HCT116 (cell line): Measurements from ENCODE around the gene RHOG. TPM values are rescaled to one million over a fixed set of nuclear protein-coding genes. Genes with fewer than 3 reads are reported as not detected.

Source experiments
- ATAC-seq: fragments of 200-7000 bp; cut with Tn5 transposase; 2 replicates; pipeline ENCODE4 v1.9.1; 2020; ENCODE audit warnings: mild to moderate bottlenecking, moderate library complexity
- BruUV-seq: library from RNA; stranded (reverse); fragments of 400-500 nt; replicated peaks from 2 replicates; lab custom pipeline; 2021; lab: Mats Ljungman, UMichigan
- CTCF ChIA-PET: fragments of 300-600 bp; sonication (Branson Sonifier 250); formaldehyde crosslinking; loops from one replicate; lab custom pipeline; 2021; ENCODE audit warnings: antibody characterized with exemption; lab: Charles Lee
- POLR2A ChIA-PET: fragments of 300-600, 350-600 bp; sonication (Branson Sonifier 250); formaldehyde crosslinking; loops from one replicate; lab custom pipeline; 2021; ENCODE audit warnings: antibody characterized with exemption; lab: Charles Lee
- RAD21 ChIA-PET, 2 experiments: fragments of 300-600 bp; sonication (Branson Sonifier 250); formaldehyde crosslinking; loops; one replicate each; lab custom pipeline; 2023; ENCODE audit warnings: low total read pairs in 2 of 2; ENCODE audit not compliant: uncharacterized antibody in 2 of 2, unreplicated experiment in 2 of 2, low non-redundant PET in 1 of 2; lab: Charles Lee
- DNase-seq: peaks from one replicate; pipeline ENCODE4 v3.0.0-alpha.2; 2010; ENCODE audit warnings: low read depth, low spot score
- H2AFZ ChIP-seq: fragments of 200-600 bp; shearing (Covaris generic), sonication (generic); 2 replicates; pipeline ENCODE4 v1.6.1; 2017; ENCODE audit warnings: low read depth, mixed run types, mixed read lengths, antibody characterized with exemption, low read length; ENCODE audit not compliant: poor library complexity, severe bottlenecking
- H3K27ac ChIP-seq: 2 replicates; pipeline ENCODE4 v1.5.1; 2012; ENCODE audit warnings: low read depth, low read length
- H3K27me3 ChIP-seq: fragments of 200-600 bp; sonication (generic); 2 replicates; pipeline ENCODE4 v1.6.1; 2016; ENCODE audit warnings: mixed run types, low read length, mixed read lengths; ENCODE audit not compliant: insufficient read depth
- H3K36me3 ChIP-seq, 2 experiments: fragments of 200-500 bp in 1 of 2; fragments of 200-600 bp in 1 of 2; sonication (Bioruptor generic) in 1 of 2; sonication (generic) in 1 of 2; 2 replicates each; pipeline versions ENCODE4 v1.5.1 to v1.6.1; 2014 to 2016; ENCODE audit warnings: low read length in 2 of 2, inconsistent platforms in 1 of 2, mixed read lengths in 1 of 2, mixed run types in 1 of 2; ENCODE audit not compliant: insufficient read depth in 2 of 2, control insufficient read depth in 1 of 2
- H3K4me1 ChIP-seq, 2 experiments: fragments of 200-600 bp in 1 of 2; sonication (generic) in 1 of 2; 2 replicates each; pipeline versions ENCODE4 v1.5.1 to v1.6.1; 2012 to 2017; ENCODE audit warnings: low read length in 2 of 2, inconsistent platforms in 1 of 2, mild to moderate bottlenecking in 1 of 2, mixed read lengths in 1 of 2, mixed run types in 1 of 2, moderate library complexity in 1 of 2; ENCODE audit not compliant: insufficient read depth in 2 of 2, control insufficient read depth in 1 of 2
- H3K4me2 ChIP-seq: fragments of 200-600 bp; sonication (generic); 2 replicates; pipeline ENCODE4 v1.6.1; 2017; ENCODE audit warnings: mixed run types, low read length, mixed read lengths
- H3K4me3 ChIP-seq, 2 experiments: fragments of 200-600 bp in 1 of 2; sonication (generic) in 1 of 2; replicated peaks in 1 of 2; 2 replicates each; pipeline ENCODE4 v1.5.1; 2011 to 2016; ENCODE audit warnings: low read length in 2 of 2, control low read depth in 1 of 2, low read depth in 1 of 2, mild to moderate bottlenecking in 1 of 2, mixed read lengths in 1 of 2, mixed run types in 1 of 2
- H3K79me2 ChIP-seq: fragments of 200-600 bp; sonication (generic); 2 replicates; pipeline ENCODE4 v1.6.1; 2017; ENCODE audit warnings: mild to moderate bottlenecking, mixed run types, low read length, moderate library complexity, mixed read lengths; ENCODE audit not compliant: insufficient read depth
- H3K9ac ChIP-seq: fragments of 200-600 bp; sonication (generic); 2 replicates; pipeline ENCODE4 v1.6.1; 2016; ENCODE audit warnings: low read length, mixed read lengths
- H3K9me2 ChIP-seq: fragments of 200-600 bp; sonication (generic), shearing (Covaris generic); 2 replicates; pipeline ENCODE4 v1.6.1; 2017; ENCODE audit warnings: mixed run types, mild to moderate bottlenecking, moderate library complexity; ENCODE audit not compliant: insufficient read depth
- H3K9me3 ChIP-seq, 2 experiments: fragments of 200-500 bp in 1 of 2; fragments of 200-600 bp in 1 of 2; sonication (Bioruptor generic) in 1 of 2; sonication (generic) in 1 of 2; 2 replicates each; pipeline ENCODE4 v1.6.1; 2014 to 2017; ENCODE audit warnings: low read length in 2 of 2, mixed read lengths in 2 of 2, inconsistent platforms in 1 of 2, low read depth in 1 of 2, mild to moderate bottlenecking in 1 of 2, mixed run types in 1 of 2, moderate library complexity in 1 of 2; ENCODE audit not compliant: control insufficient read depth in 1 of 2, insufficient read depth in 1 of 2
- H4K20me1 ChIP-seq: fragments of 200-600 bp; sonication (generic), shearing (Covaris generic); 2 replicates; pipeline ENCODE4 v1.6.1; 2017; ENCODE audit warnings: mixed run types, mild to moderate bottlenecking, moderate library complexity; ENCODE audit not compliant: insufficient read depth
- ATF3 ChIP-seq: IDR thresholded peaks from 2 replicates; pipeline ENCODE4 v1.6.1; 2012
- CEBPB ChIP-seq: IDR thresholded peaks from 2 replicates; pipeline ENCODE4 v1.6.1; 2012; ENCODE audit warnings: low read depth
- EZH2 ChIP-seq: fragments of 200-600 bp; sonication (generic); IDR thresholded peaks from 2 replicates; pipeline ENCODE4 v1.6.1; 2017; ENCODE audit warnings: antibody characterized with exemption, mixed run types
- EZH2phosphoT487 ChIP-seq: fragments of 200-600 bp; IDR thresholded peaks from 2 replicates; pipeline ENCODE4 v1.6.1; 2018; ENCODE audit warnings: antibody characterized with exemption, borderline replicate concordance
- FOSL1 ChIP-seq: IDR thresholded peaks from 2 replicates; pipeline ENCODE4 v1.6.1; 2012; ENCODE audit warnings: low read depth
- POLR2AphosphoS5 ChIP-seq: IDR thresholded peaks from 2 replicates; pipeline ENCODE4 v1.6.1; 2011; ENCODE audit warnings: mild to moderate bottlenecking, low read depth, low read length, moderate library complexity
- SRF ChIP-seq: IDR thresholded peaks from 2 replicates; pipeline ENCODE4 v1.6.1; 2012; ENCODE audit warnings: low read depth
- ZFX ChIP-seq: fragments of 450-650 bp; IDR thresholded peaks from 2 replicates; pipeline ENCODE4 v1.6.1; 2017
- ZNF274 ChIP-seq: fragments of 200-500 bp; sonication (Bioruptor generic); IDR thresholded peaks from 2 replicates; pipeline ENCODE4 v1.6.1; 2014; ENCODE audit warnings: mild to moderate bottlenecking, low read depth, low read length, inconsistent platforms
- intact Hi-C: fragments of 100-400 bp; cut with micrococcal nuclease; formaldehyde crosslinking; loops from 2 replicates; pipeline ENCODE4 v1.10.0; 2022
- total RNA-seq: library from RNA; stranded (reverse); gene quantifications from one replicate; pipeline ENCODE4 v1.2.1, GENCODE V29; 2021; ENCODE audit not compliant: unreplicated experiment
- TF ChIP-seq, protein P1 (sequence below), 3 experiments: fragments of 200-600 bp in 1 of 3; sonication (generic) in 1 of 3; IDR thresholded peaks in 2 of 3; conservative IDR thresholded peaks in 1 of 3; 2 replicates each; pipeline ENCODE4 v1.5.1; 2012 to 2017; ENCODE audit warnings: low read depth in 2 of 3, low read length in 2 of 3, antibody characterized with exemption in 1 of 3, borderline replicate concordance in 1 of 3, control low read depth in 1 of 3, mild to moderate bottlenecking in 1 of 3, mixed read lengths in 1 of 3, mixed run types in 1 of 3, moderate library complexity in 1 of 3; ENCODE audit not compliant: insufficient read depth in 1 of 3
- TF ChIP-seq, protein P2 (sequence below): IDR thresholded peaks from 2 replicates; pipeline ENCODE4 v1.6.1; 2012
- TF ChIP-seq, protein P3 (sequence below): IDR thresholded peaks from 2 replicates; pipeline ENCODE4 v1.6.1; 2012; ENCODE audit warnings: low read depth

The RHOG gene
- total RNA-seq, 1 experiment from 2014 or later: 49.1 TPM

- no peak for ATAC-seq
- POLR2A ChIA-PET: interaction anchor here (0.8 to 1.4 kb wide), 4 partner anchors 12 to 220 kb away, joined by 3 read pairs; no protein-coding TSS in a partner anchor
These were observed 13.3 kb upstream of the RHOG start for GRCh38 chr11:3853899-3854659.

More at GRCh38 chr11:3853899-3854659, 13.3 kb upstream of the RHOG start:
- DNase-seq: no peak
- H3K36me3 ChIP-seq: no peaks in the 10 kb centered on the region
- peak overlapping the region; percentile 68 for H3K9ac ChIP-seq
- no TSS peak for BruUV-seq
- H3K4me1 ChIP-seq: peaks cover 9 to 23% of the 10 kb centered on the region in 2 experiments
- H2AFZ ChIP-seq: peak overlapping the region; percentile 55
- H3K79me2 ChIP-seq: peaks cover 3% of the 10 kb centered on the region; the same call in 1 of the 2 replicates
- TF ChIP-seq, protein P1, sequence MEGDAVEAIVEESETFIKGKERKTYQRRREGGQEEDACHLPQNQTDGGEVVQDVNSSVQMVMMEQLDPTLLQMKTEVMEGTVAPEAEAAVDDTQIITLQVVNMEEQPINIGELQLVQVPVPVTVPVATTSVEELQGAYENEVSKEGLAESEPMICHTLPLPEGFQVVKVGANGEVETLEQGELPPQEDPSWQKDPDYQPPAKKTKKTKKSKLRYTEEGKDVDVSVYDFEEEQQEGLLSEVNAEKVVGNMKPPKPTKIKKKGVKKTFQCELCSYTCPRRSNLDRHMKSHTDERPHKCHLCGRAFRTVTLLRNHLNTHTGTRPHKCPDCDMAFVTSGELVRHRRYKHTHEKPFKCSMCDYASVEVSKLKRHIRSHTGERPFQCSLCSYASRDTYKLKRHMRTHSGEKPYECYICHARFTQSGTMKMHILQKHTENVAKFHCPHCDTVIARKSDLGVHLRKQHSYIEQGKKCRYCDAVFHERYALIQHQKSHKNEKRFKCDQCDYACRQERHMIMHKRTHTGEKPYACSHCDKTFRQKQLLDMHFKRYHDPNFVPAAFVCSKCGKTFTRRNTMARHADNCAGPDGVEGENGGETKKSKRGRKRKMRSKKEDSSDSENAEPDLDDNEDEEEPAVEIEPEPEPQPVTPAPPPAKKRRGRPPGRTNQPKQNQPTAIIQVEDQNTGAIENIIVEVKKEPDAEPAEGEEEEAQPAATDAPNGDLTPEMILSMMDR (IDR thresholded peaks at IDR 0.05 in 2 of 3, conservative IDR thresholded peaks at IDR 0.05 in 1 of 3; ENCODE audit: borderline replicate concordance in 1 of 3, insufficient read depth in 1 of 3, low read depth in 2 of 3, low read length in 2 of 3): no peak
- no peak for TF ChIP-seq CEBPB
- TF ChIP-seq ATF3: no peak
- TF ChIP-seq ZNF274: no peak
- TF ChIP-seq POLR2AphosphoS5: no peak
- no peak for TF ChIP-seq EZH2phosphoT487
- TF ChIP-seq FOSL1: no peak
- no peak for TF ChIP-seq SRF
- TF ChIP-seq ZFX: no peak
- TF ChIP-seq, protein P2, sequence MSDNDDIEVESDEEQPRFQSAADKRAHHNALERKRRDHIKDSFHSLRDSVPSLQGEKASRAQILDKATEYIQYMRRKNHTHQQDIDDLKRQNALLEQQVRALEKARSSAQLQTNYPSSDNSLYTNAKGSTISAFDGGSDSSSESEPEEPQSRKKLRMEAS: no peak
- TF ChIP-seq, protein P3, sequence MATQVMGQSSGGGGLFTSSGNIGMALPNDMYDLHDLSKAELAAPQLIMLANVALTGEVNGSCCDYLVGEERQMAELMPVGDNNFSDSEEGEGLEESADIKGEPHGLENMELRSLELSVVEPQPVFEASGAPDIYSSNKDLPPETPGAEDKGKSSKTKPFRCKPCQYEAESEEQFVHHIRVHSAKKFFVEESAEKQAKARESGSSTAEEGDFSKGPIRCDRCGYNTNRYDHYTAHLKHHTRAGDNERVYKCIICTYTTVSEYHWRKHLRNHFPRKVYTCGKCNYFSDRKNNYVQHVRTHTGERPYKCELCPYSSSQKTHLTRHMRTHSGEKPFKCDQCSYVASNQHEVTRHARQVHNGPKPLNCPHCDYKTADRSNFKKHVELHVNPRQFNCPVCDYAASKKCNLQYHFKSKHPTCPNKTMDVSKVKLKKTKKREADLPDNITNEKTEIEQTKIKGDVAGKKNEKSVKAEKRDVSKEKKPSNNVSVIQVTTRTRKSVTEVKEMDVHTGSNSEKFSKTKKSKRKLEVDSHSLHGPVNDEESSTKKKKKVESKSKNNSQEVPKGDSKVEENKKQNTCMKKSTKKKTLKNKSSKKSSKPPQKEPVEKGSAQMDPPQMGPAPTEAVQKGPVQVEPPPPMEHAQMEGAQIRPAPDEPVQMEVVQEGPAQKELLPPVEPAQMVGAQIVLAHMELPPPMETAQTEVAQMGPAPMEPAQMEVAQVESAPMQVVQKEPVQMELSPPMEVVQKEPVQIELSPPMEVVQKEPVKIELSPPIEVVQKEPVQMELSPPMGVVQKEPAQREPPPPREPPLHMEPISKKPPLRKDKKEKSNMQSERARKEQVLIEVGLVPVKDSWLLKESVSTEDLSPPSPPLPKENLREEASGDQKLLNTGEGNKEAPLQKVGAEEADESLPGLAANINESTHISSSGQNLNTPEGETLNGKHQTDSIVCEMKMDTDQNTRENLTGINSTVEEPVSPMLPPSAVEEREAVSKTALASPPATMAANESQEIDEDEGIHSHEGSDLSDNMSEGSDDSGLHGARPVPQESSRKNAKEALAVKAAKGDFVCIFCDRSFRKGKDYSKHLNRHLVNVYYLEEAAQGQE: no peak
- no peak for TF ChIP-seq EZH2
- ChIA-PET RAD21 (interaction anchor here (1.1 to 1.7 kb wide), 5 partner anchors 12 to 219 kb away, joined by 3 to 14 read pairs (median 7); no protein-coding TSS in a partner anchor), CTCF (interaction anchor here (0.7 to 3.5 kb wide), 29 partner anchors 9 to 378 kb away, joined by 3 to 81 read pairs (median 5); partner anchors contain the start of gene RHOG)
- H3K4me2 ChIP-seq: peak overlapping the region; percentile 80
- H3K4me3 ChIP-seq: peak overlapping the region; percentile 17 to 78
- H4K20me1 ChIP-seq: no peaks in the 10 kb centered on the region
- intact Hi-C loops: loop anchor here (1.0 kb wide), 1 partner anchor 218 kb away; no protein-coding TSS in a partner anchor
- H3K27me3 ChIP-seq: no peaks in the 10 kb centered on the region
- no peaks in the 10 kb centered on the region for H3K9me3 ChIP-seq
- no peaks in the 10 kb centered on the region for H3K9me2 ChIP-seq
- peak overlapping the region; percentile 5; the same call in 1 of the 2 replicates for H3K27ac ChIP-seq
